Tibial nerve (tissue), 4 donors: ENCODE measurements around the gene PSME1.

ENCODE experiments used
- CTCF ChIP-seq, 5 experiments: fragments of 200-600 bp in 3 of 5; fragments of 450-650 bp in 2 of 5; sonication (generic) in 3 of 5; IDR thresholded peaks; one replicate each; pipeline ENCODE4 v1.5.1; 2016 to 2019; ENCODE audit warnings: antibody characterized with exemption in 5 of 5, mild to moderate bottlenecking in 3 of 5, moderate library complexity in 2 of 5
- EP300 ChIP-seq, 2 donors: sonication (generic); formaldehyde crosslinking; IDR thresholded peaks; one replicate each; pipeline ENCODE4 v1.6.1; 2017; ENCODE audit warnings: antibody characterized with exemption in 2 of 2, mild to moderate bottlenecking in 1 of 2

GRCh38 chr14:24156840-24157239 lies 20.8 kb downstream of the PSME1 start:
- TF ChIP-seq CTCF (IDR thresholded peaks at IDR 0.05): no peak
- TF ChIP-seq EP300 (IDR thresholded peaks at IDR 0.05): no peak
